H1 (cell line): ENCODE measurements around the gene GPATCH2L. TPM values are rescaled to one million over a fixed set of nuclear protein-coding genes. Genes with fewer than 3 reads are reported as not detected.

Source experiments
- CTCF ChIA-PET: fragments of 300-600 bp; sonication (Branson Sonifier 250); formaldehyde crosslinking; loops from one replicate; lab custom pipeline; 2021; ENCODE audit not compliant: partially characterized antibody; lab: Charles Lee
- POLR2A ChIA-PET: fragments of 300-600 bp; sonication (Branson Sonifier 250); formaldehyde crosslinking; loops from one replicate; lab custom pipeline; 2021; ENCODE audit warnings: inconsistent platforms; ENCODE audit not compliant: partially characterized antibody; lab: Charles Lee
- DNase-seq, 2 experiments: peaks; one replicate each; pipeline versions ENCODE4 v3.0.0 to v3.0.0-alpha.2; 2010 to 2022; ENCODE audit warnings: low spot score in 2 of 2, low read depth in 1 of 2, mixed read lengths in 1 of 2
- FAIRE-seq: peaks from 2 replicates; lab custom pipeline; 2011; peaks lifted over from hg19 to GRCh38; lab: Jason Lieb, UNC
- H2AFZ ChIP-seq: 2 replicates; pipeline ENCODE4 v1.8.1; 2012; ENCODE audit warnings: low read length, inconsistent platforms
- H2AK5ac ChIP-seq: 2 replicates; pipeline ENCODE4 v1.6.1; 2013; ENCODE audit warnings: low read depth, low read length
- H2BK120ac ChIP-seq: replicated peaks from 2 replicates; pipeline ENCODE3; 2013; ENCODE audit warnings: low read depth, low read length, inconsistent platforms
- H2BK12ac ChIP-seq: 2 replicates; pipeline ENCODE4 v1.6.1; 2013; ENCODE audit warnings: low read depth, low read length
- H2BK15ac ChIP-seq: 2 replicates; pipeline ENCODE4 v1.6.1; 2013; ENCODE audit warnings: low read length
- H2BK20ac ChIP-seq: 2 replicates; pipeline ENCODE4 v1.6.1; 2013; ENCODE audit warnings: low read length
- H2BK5ac ChIP-seq: 2 replicates; pipeline ENCODE4 v1.6.1; 2013; ENCODE audit warnings: low read depth, low read length
- H3K14ac ChIP-seq: 2 replicates; pipeline ENCODE4 v1.6.1; 2013; ENCODE audit warnings: inconsistent platforms; ENCODE audit not compliant: insufficient read length
- H3K18ac ChIP-seq: 2 replicates; pipeline ENCODE4 v1.6.1; 2013; ENCODE audit warnings: low read length; ENCODE audit errors: extremely low read depth
- H3K23ac ChIP-seq: 2 replicates; pipeline ENCODE4 v1.6.1; 2013; ENCODE audit warnings: inconsistent platforms; ENCODE audit not compliant: insufficient read length
- H3K23me2 ChIP-seq: 2 replicates; pipeline ENCODE4 v1.6.1; 2013; ENCODE audit warnings: low read depth, low read length
- H3K27ac ChIP-seq: 2 replicates; pipeline ENCODE4 v1.6.1; 2011; ENCODE audit warnings: low read depth, low read length, inconsistent platforms
- H3K27me3 ChIP-seq, 4 experiments: replicated peaks in 1 of 4; 1 replicate in 1 of 4; 2 replicates in 3 of 4; pipeline versions ENCODE4 v1.6.1 to v1.8.1; 2011 to 2013; ENCODE audit warnings: low read length in 3 of 4, mild to moderate bottlenecking in 3 of 4, inconsistent platforms in 2 of 4, mixed read lengths in 2 of 4, moderate library complexity in 1 of 4; ENCODE audit not compliant: control insufficient read depth in 3 of 4, insufficient read depth in 3 of 4; ENCODE audit errors: extremely low read depth in 1 of 4
- H3K36me3 ChIP-seq, 4 experiments: 2 replicates each; pipeline versions ENCODE4 v1.6.1 to v1.8.1; 2011 to 2013; ENCODE audit warnings: mild to moderate bottlenecking in 4 of 4, low read length in 3 of 4, moderate library complexity in 2 of 4, control low read depth in 1 of 4, inconsistent platforms in 1 of 4; ENCODE audit not compliant: insufficient read depth in 4 of 4, control insufficient read depth in 2 of 4
- H3K4ac ChIP-seq: replicated peaks from 2 replicates; pipeline ENCODE3; 2013; ENCODE audit warnings: low read length, low read depth, mixed read lengths, inconsistent platforms; ENCODE audit not compliant: insufficient read length
- H3K4me1 ChIP-seq, 4 experiments: replicated peaks in 1 of 4; 1 replicate in 1 of 4; 2 replicates in 3 of 4; pipeline versions ENCODE4 v1.6.1 to v1.8.1; 2011 to 2013; ENCODE audit warnings: low read length in 3 of 4, inconsistent platforms in 2 of 4, mixed read lengths in 1 of 4; ENCODE audit not compliant: insufficient read depth in 4 of 4, control insufficient read depth in 3 of 4
- H3K4me2 ChIP-seq, 2 experiments: 2 replicates each; pipeline versions ENCODE4 v1.6.1 to v1.8.1; 2011 to 2013; ENCODE audit warnings: low read depth in 2 of 2, low read length in 2 of 2, control low read depth in 1 of 2, inconsistent platforms in 1 of 2, mild to moderate bottlenecking in 1 of 2; ENCODE audit not compliant: insufficient read depth in 1 of 2
- H3K4me3 ChIP-seq, 4 experiments: fragments of 200-600, 300-600 bp in 1 of 4; sonication (generic), shearing (Covaris generic), sonication (Bioruptor Twin) in 1 of 4; 2 replicates each; pipeline versions ENCODE4 v1.5.1 to v1.8.1; 2011 to 2016; ENCODE audit warnings: low read length in 4 of 4, low read depth in 3 of 4, control low read depth in 2 of 4, inconsistent platforms in 2 of 4, mild to moderate bottlenecking in 2 of 4, mixed read lengths in 1 of 4, moderate library complexity in 1 of 4; ENCODE audit not compliant: insufficient read depth in 2 of 4; ENCODE audit errors: extremely low read depth in 1 of 4
- H3K56ac ChIP-seq: replicated peaks from 2 replicates; pipeline ENCODE3; 2013; ENCODE audit warnings: low read depth, mild to moderate bottlenecking, mixed read lengths, low read length, inconsistent platforms; ENCODE audit not compliant: insufficient read length
- H3K79me1 ChIP-seq: 2 replicates; pipeline ENCODE4 v1.6.1; 2013; ENCODE audit warnings: low read depth, low read length, control low read depth
- H3K79me2 ChIP-seq, 2 experiments: 2 replicates each; pipeline versions ENCODE4 v1.6.1 to v1.8.1; 2012 to 2013; ENCODE audit warnings: low read length in 2 of 2, mild to moderate bottlenecking in 2 of 2, inconsistent platforms in 1 of 2; ENCODE audit not compliant: insufficient read depth in 2 of 2, control insufficient read depth in 1 of 2
- H3K9ac ChIP-seq, 4 experiments: replicated peaks in 1 of 4; 1 replicate in 1 of 4; 2 replicates in 3 of 4; pipeline versions ENCODE4 v1.6.1 to v1.8.1; 2011 to 2013; ENCODE audit warnings: low read depth in 3 of 4, low read length in 3 of 4, control low read depth in 2 of 4, mild to moderate bottlenecking in 2 of 4, moderate library complexity in 2 of 4, inconsistent platforms in 1 of 4; ENCODE audit errors: extremely low read depth in 1 of 4
- H3K9me3 ChIP-seq, 2 experiments: 2 replicates each; pipeline versions ENCODE4 v1.6.1 to v1.8.1; 2012 to 2013; ENCODE audit warnings: mild to moderate bottlenecking in 2 of 2, moderate library complexity in 2 of 2, control low read depth in 1 of 2, inconsistent platforms in 1 of 2, low read depth in 1 of 2, low read length in 1 of 2, mixed read lengths in 1 of 2; ENCODE audit not compliant: insufficient read depth in 2 of 2
- H4K20me1 ChIP-seq, 2 experiments: replicated peaks in 1 of 2; 2 replicates each; pipeline versions ENCODE3 to v1.8.1; 2011 to 2013; ENCODE audit warnings: inconsistent platforms in 2 of 2, low read length in 2 of 2, mild to moderate bottlenecking in 1 of 2; ENCODE audit not compliant: insufficient read depth in 2 of 2, control insufficient read depth in 1 of 2
- H4K5ac ChIP-seq: 2 replicates; pipeline ENCODE4 v1.6.1; 2013; ENCODE audit warnings: low read length, low read depth, mixed read lengths, inconsistent platforms; ENCODE audit not compliant: insufficient read length
- H4K8ac ChIP-seq: 2 replicates; pipeline ENCODE4 v1.8.0; 2013; ENCODE audit warnings: mild to moderate bottlenecking, moderate library complexity, low read length, inconsistent platforms; ENCODE audit not compliant: insufficient read depth; ENCODE audit errors: extremely low read depth
- H4K91ac ChIP-seq: replicated peaks from 2 replicates; pipeline ENCODE3; 2013; ENCODE audit warnings: low read length, mixed read lengths, inconsistent platforms; ENCODE audit not compliant: insufficient read length
- CBX8 ChIP-seq: fragments of 300-800, 300-1000 bp; sonication (generic); IDR thresholded peaks from 2 replicates; pipeline ENCODE4 v1.7.1; 2016; ENCODE audit warnings: low read depth, low read length, borderline replicate concordance
- FOSL1 ChIP-seq: IDR thresholded peaks from 2 replicates; pipeline ENCODE4 v1.6.1; 2011; ENCODE audit warnings: mild to moderate bottlenecking, low read depth, low read length, moderate library complexity; ENCODE audit not compliant: insufficient read depth
- RFX5 ChIP-seq: IDR thresholded peaks from 2 replicates; pipeline ENCODE4 v1.6.1; 2011; ENCODE audit warnings: low read depth, low read length, improper control_type of control experiment, borderline replicate concordance
- SP4 ChIP-seq: IDR thresholded peaks from 2 replicates; pipeline ENCODE4 v1.6.1; 2012; ENCODE audit warnings: low read length, inconsistent platforms
- SUZ12 ChIP-seq: fragments of 200-600 bp; sonication (generic); IDR thresholded peaks from 2 replicates; pipeline ENCODE4 v1.6.1; 2012; ENCODE audit warnings: mild to moderate bottlenecking, inconsistent platforms, low read length, moderate library complexity, mixed read lengths
- whole genome bisulfite sequencing, 2 experiments: shearing (Covaris generic) in 1 of 2; methylation state at CpG; one replicate each; pipeline versions ENCODE4 v1.1.6 to v1.1.7; 2013 to 2015; ENCODE audit warnings: low lambda C conversion rate in 2 of 2, mixed read lengths in 2 of 2, inconsistent platforms in 1 of 2, low coverage in 1 of 2, missing lambda C conversion rate in 1 of 2; ENCODE audit not compliant: insufficient replicate concordance in 2 of 2, insufficient coverage in 1 of 2, insufficient read length in 1 of 2; ENCODE audit errors: extremely low coverage in 1 of 2, missing lambda C conversion rate in 1 of 2; 5-methylcytosine and 5-hydroxymethylcytosine counted together
- polyA plus RNA-seq, 7 experiments: library from polyadenylated mRNA; depleted of rRNA in 3 of 7; stranded (reverse) in 5 of 7; unstranded in 2 of 7; fragments of >200 nt in 5 of 7; fragments of 200-250 nt in 2 of 7; gene quantifications; 1 replicate in 5 of 7; 2 replicates in 1 of 7; 4 replicates in 1 of 7; pipeline versions ENCODE4 v1.2.1 to v1.2.3, GENCODE V29; 2011 to 2013; ENCODE audit warnings: missing spikeins in 2 of 7, mixed read lengths in 2 of 7
- total RNA-seq: library from RNA; stranded (reverse); fragmentation: NEBNext Ultra II Directional; extraction: Animal tissue kit (Norgen Biotek cat#: 25700); gene quantifications from 2 replicates; pipeline ENCODE4 v1.2.1, GENCODE V29; 2021

Gene GPATCH2L
- total and polyA plus RNA-seq, 2 of the 8 experiments (the other 6 are each of a cell fraction or from before 2014, with no cell fraction given), result 26.0 to 54.9 TPM

GRCh38 chr14:76260749-76261148 is 109.0 kb downstream of the GPATCH2L start:
- no peaks in the 10 kb centered on the region for H4K20me1 ChIP-seq
- no peak for TF ChIP-seq CBX8
- no peak for TF ChIP-seq FOSL1
- TF ChIP-seq SUZ12, result no peak
- no peak for TF ChIP-seq SP4
- TF ChIP-seq RFX5, result no peak
- no peak overlapping the region for H3K4ac ChIP-seq
- peaks cover 0 to 4% (median 1%) of the 10 kb centered on the region in 4 experiments; a peak in 4 of 7 replicates for H3K4me1 ChIP-seq
- H3K56ac ChIP-seq, result no peak overlapping the region
- FAIRE-seq (no peak), DNase-seq (no peak)
- no peaks in the 10 kb centered on the region for H3K23me2 ChIP-seq
- H2BK12ac ChIP-seq, result no peak overlapping the region
- H3K27ac ChIP-seq, result no peak overlapping the region
- no peaks in the 10 kb centered on the region for H3K9me3 ChIP-seq
- no peak overlapping the region for H3K23ac ChIP-seq
- no peak overlapping the region for H3K4me3 ChIP-seq
- no peak overlapping the region for H4K5ac ChIP-seq
- no peak overlapping the region for H4K8ac ChIP-seq
- H2BK120ac ChIP-seq, result no peak overlapping the region
- H4K91ac ChIP-seq, result no peak overlapping the region
- H3K14ac ChIP-seq, result no peak overlapping the region
- POLR2A ChIA-PET, result no interaction called here
- peak overlapping the region; percentile 23 to 36; a peak in 1 of 4 replicates for H3K4me2 ChIP-seq
- H3K36me3 ChIP-seq, result no peaks in the 10 kb centered on the region
- no peak overlapping the region for H2AK5ac ChIP-seq
- H2BK15ac ChIP-seq, result no peak overlapping the region
- H3K18ac ChIP-seq, result no peak overlapping the region
- no peak overlapping the region for H3K9ac ChIP-seq
- H3K79me1 ChIP-seq, result no peaks in the 10 kb centered on the region
- H2AFZ ChIP-seq, result no peak overlapping the region
- H3K79me2 ChIP-seq, result no peaks in the 10 kb centered on the region
- WGBS, 2 experiments, result 95% methylated on average over 2 of the region's 2 CpGs; no CpG with 5 or more reads in 1 of the 2 experiments
- no peaks in the 10 kb centered on the region for H3K27me3 ChIP-seq
- H2BK20ac ChIP-seq, result no peak overlapping the region
- no peak overlapping the region for H2BK5ac ChIP-seq
- CTCF ChIA-PET, result interaction anchor here (0.6 to 2.6 kb wide), 5 partner anchors 50 to 391 kb away, joined by 3 to 7 read pairs (median 4); no protein-coding TSS in a partner anchor
